Activated T-helper 2 cell treated with anti-CD3 and anti-CD28 coated beads, Interferon-gamma antibody, Interleukin-2, Interleukin-4, amounts not matched to agents 10 μg/mL and 5 μg/mL and 100 μg/mL, durations not matched to agents 14 hours and 24 hours and 36 hours (primary cell): Measurements from ENCODE around the gene KCNK16. TPM values are rescaled to one million over a fixed set of nuclear protein-coding genes. Genes with fewer than 3 reads are reported as not detected.

Experiments
- DNase-seq: peaks from one replicate; pipeline ENCODE4 v3.0.0; 2021; ENCODE audit warnings: low spot score
- H3K27ac Mint-ChIP-seq: one replicate; pipeline ENCODE4 v1.8.0; 2021; ENCODE audit warnings: mixed read lengths
- H3K27me3 Mint-ChIP-seq: one replicate; pipeline ENCODE4 v1.8.0; 2021; ENCODE audit warnings: low read depth, mixed read lengths
- H3K36me3 Mint-ChIP-seq: one replicate; pipeline ENCODE4 v1.8.0; 2021; ENCODE audit warnings: low read depth, mixed read lengths
- H3K4me1 Mint-ChIP-seq: one replicate; pipeline ENCODE4 v1.8.0; 2021; ENCODE audit warnings: low read depth, mixed read lengths
- H3K4me3 Mint-ChIP-seq: one replicate; pipeline ENCODE4 v1.8.0; 2021; ENCODE audit warnings: low read depth, mild to moderate bottlenecking, moderate library complexity, mixed read lengths
- H3K9me3 Mint-ChIP-seq: one replicate; pipeline ENCODE4 v1.8.0; 2021; ENCODE audit warnings: mixed read lengths
- intact Hi-C: fragments of 100-400 bp; cut with micrococcal nuclease; formaldehyde crosslinking; loops from one replicate; pipeline ENCODE4 v1.15.1; 2023
- total RNA-seq: library from RNA; stranded (reverse); gene quantifications from 2 replicates; pipeline ENCODE4 v1.2.3, GENCODE V29; 2022

Gene KCNK16
- total RNA-seq, 1 donor from 2014 or later = not detected

GRCh38 chr6:39313526-39314272, 8.8 kb downstream of the KCNK16 start:
- Mint-ChIP-seq H3K27me3 (peaks cover 54% of the 10 kb centered on the region), H3K36me3 (no peaks in the 10 kb centered on the region), H3K4me3 (no peak overlapping the region), H3K9me3 (no peaks in the 10 kb centered on the region), H3K27ac (no peak overlapping the region), H3K4me1 (peaks cover 4% of the 10 kb centered on the region)
- intact Hi-C loops = loop anchor here (5.0 kb wide), 1 partner anchor 316 kb away; no protein-coding TSS in a partner anchor
- DNase-seq = no peak

- no peak for DNase-seq
- no peaks in the 10 kb centered on the region for H3K36me3 Mint-ChIP-seq
- H3K4me1 Mint-ChIP-seq = peaks cover 4% of the 10 kb centered on the region
- no peak overlapping the region for H3K27ac Mint-ChIP-seq
- H3K27me3 Mint-ChIP-seq = peaks cover 51% of the 10 kb centered on the region
- intact Hi-C loops = loop anchor here (5.0 kb wide), 1 partner anchor 316 kb away; no protein-coding TSS in a partner anchor
- no peaks in the 10 kb centered on the region for H3K9me3 Mint-ChIP-seq
- H3K4me3 Mint-ChIP-seq = no peak overlapping the region
Observed at GRCh38 chr6:39312912-39313525, 9.5 kb downstream of the KCNK16 start.

GRCh38 chr6:39310542-39310941, 12.0 kb downstream of the KCNK16 start:
- Mint-ChIP-seq H3K36me3 (no peaks in the 10 kb centered on the region), H3K4me1 (peaks cover 4% of the 10 kb centered on the region), H3K9me3 (no peaks in the 10 kb centered on the region), H3K4me3 (no peak overlapping the region), H3K27ac (no peak overlapping the region), H3K27me3 (peaks cover 45% of the 10 kb centered on the region)
- intact Hi-C loops = loop anchor here (5.0 kb wide), 1 partner anchor 313 kb away; no protein-coding TSS in a partner anchor
- DNase-seq = no peak

GRCh38 chr6:39309942-39310531, 12.5 kb downstream of the KCNK16 start:
- H3K27ac Mint-ChIP-seq = no peak overlapping the region

GRCh38 chr6:39307462-39307861, 15.0 kb downstream of the KCNK16 start:
- intact Hi-C loops = no loop called here
- H3K4me3 Mint-ChIP-seq = no peak overlapping the region

More at GRCh38 chr6:39309942-39310531, 12.5 kb downstream of the KCNK16 start:
- peak; percentile 44 for DNase-seq
- Mint-ChIP-seq H3K4me1 (peaks cover 2% of the 10 kb centered on the region), H3K36me3 (no peaks in the 10 kb centered on the region), H3K4me3 (no peak overlapping the region), H3K27me3 (peaks cover 40% of the 10 kb centered on the region), H3K9me3 (no peaks in the 10 kb centered on the region)
- intact Hi-C loops = loop anchor here (5.0 kb wide), 1 partner anchor 313 kb away; no protein-coding TSS in a partner anchor

GRCh38 chr6:39304951-39305350, 17.6 kb downstream of the KCNK16 start:
- Mint-ChIP-seq H3K36me3 (no peaks in the 10 kb centered on the region), H3K4me1 (peaks cover 8% of the 10 kb centered on the region), H3K27ac (no peak overlapping the region), H3K27me3 (peaks cover 6% of the 10 kb centered on the region), H3K4me3 (no peak overlapping the region), H3K9me3 (no peaks in the 10 kb centered on the region)
- intact Hi-C loops = no loop called here
- no peak for DNase-seq

More at GRCh38 chr6:39307462-39307861, 15.0 kb downstream of the KCNK16 start:
- Mint-ChIP-seq H3K9me3 (no peaks in the 10 kb centered on the region), H3K27me3 (peaks cover 24% of the 10 kb centered on the region), H3K27ac (no peak overlapping the region), H3K4me1 (peaks cover 7% of the 10 kb centered on the region), H3K36me3 (no peaks in the 10 kb centered on the region)
- no peak for DNase-seq

- intact Hi-C loops = loop anchor here (1.0 to 2.0 kb wide), 5 partner anchors 74 to 431 kb away; partner anchors contain the start of gene KCNK5
- Mint-ChIP-seq H3K36me3 (no peaks in the 10 kb centered on the region), H3K4me1 (peaks cover 8% of the 10 kb centered on the region), H3K9me3 (no peaks in the 10 kb centered on the region), H3K27me3 (peaks cover 4% of the 10 kb centered on the region), H3K27ac (no peak overlapping the region), H3K4me3 (no peak overlapping the region)
- DNase-seq = no peak
Observed at GRCh38 chr6:39303425-39304153, 18.9 kb downstream of the KCNK16 start.

GRCh38 chr6:39302669-39303424, 19.7 kb downstream of the KCNK16 start:
- peak; percentile 77 for DNase-seq
- peaks cover 4% of the 10 kb centered on the region for H3K27me3 Mint-ChIP-seq
- intact Hi-C loops = loop anchor here (1.0 to 2.0 kb wide), 5 partner anchors 74 to 430 kb away; partner anchors contain the start of gene KCNK5
- H3K9me3 Mint-ChIP-seq = no peaks in the 10 kb centered on the region
- peak overlapping the region; percentile 20 for H3K27ac Mint-ChIP-seq
- peaks cover 8% of the 10 kb centered on the region for H3K4me1 Mint-ChIP-seq
- peak overlapping the region; percentile 40 for H3K4me3 Mint-ChIP-seq
- H3K36me3 Mint-ChIP-seq = no peaks in the 10 kb centered on the region

- intact Hi-C loops = loop anchor here (2.0 kb wide), 3 partner anchors 215 to 429 kb away; no protein-coding TSS in a partner anchor
- peaks cover 8% of the 10 kb centered on the region for H3K4me1 Mint-ChIP-seq
Observed at GRCh38 chr6:39302011-39302410, 20.5 kb downstream of the KCNK16 start.

GRCh38 chr6:39301606-39302005, 20.9 kb downstream of the KCNK16 start:
- peaks cover 8% of the 10 kb centered on the region for H3K4me1 Mint-ChIP-seq
- H3K27me3 Mint-ChIP-seq = no peaks in the 10 kb centered on the region
- no peak overlapping the region for H3K4me3 Mint-ChIP-seq
- DNase-seq = no peak
- H3K27ac Mint-ChIP-seq = no peak overlapping the region
- intact Hi-C loops = loop anchor here (2.0 kb wide), 3 partner anchors 215 to 429 kb away; no protein-coding TSS in a partner anchor
- H3K9me3 Mint-ChIP-seq = no peaks in the 10 kb centered on the region
- no peaks in the 10 kb centered on the region for H3K36me3 Mint-ChIP-seq

More at GRCh38 chr6:39302011-39302410, 20.5 kb downstream of the KCNK16 start:
- no peaks in the 10 kb centered on the region for H3K36me3 Mint-ChIP-seq
- DNase-seq = no peak
- no peaks in the 10 kb centered on the region for H3K9me3 Mint-ChIP-seq
- H3K27ac Mint-ChIP-seq = no peak overlapping the region
- no peaks in the 10 kb centered on the region for H3K27me3 Mint-ChIP-seq
- no peak overlapping the region for H3K4me3 Mint-ChIP-seq

GRCh38 chr6:39300739-39301138, 21.8 kb downstream of the KCNK16 start:
- Mint-ChIP-seq H3K27me3 (no peaks in the 10 kb centered on the region), H3K27ac (no peak overlapping the region), H3K4me3 (no peak overlapping the region), H3K9me3 (no peaks in the 10 kb centered on the region), H3K36me3 (no peaks in the 10 kb centered on the region), H3K4me1 (peaks cover 8% of the 10 kb centered on the region)
- no peak for DNase-seq
- intact Hi-C loops = no loop called here
